ENCODE measurements around the gene RASGRP1.

RASGRP1 gene

GRCh38 chr15:38453971-38454695, 110.5 kb downstream of the RASGRP1 start, which contains the start of gene FAM98B:
Gene FAM98B (plus strand): TSS chr15:38454127. CDS start chr15:38454162, 35 bp downstream.
- peak; percentile 73 for DNase-seq

GRCh38 chr15:38441130-38441519, 123.5 kb downstream of the RASGRP1 start:
- no peak for DNase-seq

- DNase-seq, result peak; percentile 45
Observed at GRCh38 chr15:38440353-38441129, 124.1 kb downstream of the RASGRP1 start.

Measured in HCEC 1CT (cell line).